ENCODE measurements around the gene TMEM182.
A peak's percentile ranks its signal among the peaks of the same experiment; 100 is the strongest.

The TMEM182 gene

GRCh38 chr2:102837626-102838198, 75.9 kb downstream of the TMEM182 start:
- no peak for TF ChIP-seq BHLHE40 (IDR thresholded peaks at IDR 0.05; ENCODE audit: borderline replicate concordance)
- no peak for TF ChIP-seq SUZ12 (IDR thresholded peaks at IDR 0.05)
- TF ChIP-seq HDGF (IDR thresholded peaks at IDR 0.05; ENCODE audit: borderline replicate concordance): no peak
- no peak for TF ChIP-seq ZNF384 (IDR thresholded peaks at IDR 0.05)
- no peak for TF ChIP-seq TARDBP (IDR thresholded peaks at IDR 0.05)
- CTCF ChIA-PET: interaction anchor here (0.6 kb wide), 1 partner anchor 296 kb away, joined by 3 read pairs; no protein-coding TSS in a partner anchor
- POLR2A ChIA-PET: no interaction called here
- DNase-seq (ENCODE audit: extremely low spot score): no peak

DNA sequence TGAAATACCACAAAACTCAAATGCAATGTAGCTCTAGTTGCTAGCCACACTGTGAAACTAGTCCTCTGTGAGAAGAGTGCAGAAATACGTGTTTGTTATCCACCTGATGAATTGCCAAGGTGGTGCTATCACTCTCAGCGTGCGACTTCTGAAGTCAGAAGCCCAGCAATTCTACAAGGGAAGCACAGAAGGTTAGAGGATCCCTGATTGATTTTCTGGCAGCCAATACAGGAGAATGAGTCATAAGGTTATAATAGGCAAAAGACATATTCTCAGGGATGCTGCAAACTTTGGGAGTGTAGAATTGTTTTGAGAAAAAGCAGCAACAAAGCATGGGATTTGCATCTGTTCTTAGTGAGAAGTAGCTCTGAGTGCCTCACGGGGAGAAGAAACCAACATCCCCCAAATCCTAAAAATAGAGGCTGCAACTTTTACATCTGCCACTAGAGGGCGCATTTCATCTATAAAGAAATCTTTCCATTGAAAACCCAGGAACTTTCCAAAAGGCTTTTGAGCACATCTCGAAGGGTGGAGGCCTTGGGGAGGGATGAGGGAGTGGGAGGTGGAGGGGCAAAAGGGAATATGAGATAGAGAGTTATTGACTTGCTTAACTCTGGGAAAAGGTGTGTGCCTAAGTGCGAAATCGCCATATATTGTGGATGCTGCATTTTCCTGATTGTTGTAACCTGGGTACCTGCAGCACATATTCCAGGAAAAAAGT, 78.0 kb downstream of the TMEM182 start:
- CTCF ChIA-PET: interaction anchor here (0.6 to 4.0 kb wide), 7 partner anchors 8 to 1861 kb away, joined by 3 to 29 read pairs (median 3); no protein-coding TSS in a partner anchor
- POLR2A ChIA-PET: no interaction called here
- peak; percentile 36 for DNase-seq (ENCODE audit: extremely low spot score)

GRCh38 chr2:102841107-102841840, 79.4 kb downstream of the TMEM182 start:
- CTCF ChIA-PET: interaction anchor here (0.6 to 4.0 kb wide), 9 partner anchors 9 to 441 kb away, joined by 3 to 29 read pairs (median 3); no protein-coding TSS in a partner anchor
- TF ChIP-seq ARNT (IDR thresholded peaks at IDR 0.05): no peak
- TF ChIP-seq L3MBTL2 (conservative IDR thresholded peaks at IDR 0.05): no peak
- no peak for TF ChIP-seq PKNOX1 (IDR thresholded peaks at IDR 0.05)
- no peak for TF ChIP-seq FOXK2 (IDR thresholded peaks at IDR 0.05)
- TF ChIP-seq SUZ12 (IDR thresholded peaks at IDR 0.05): no peak
- no peak for TF ChIP-seq TARDBP (IDR thresholded peaks at IDR 0.05)
- no peak for TF ChIP-seq BHLHE40 (IDR thresholded peaks at IDR 0.05; ENCODE audit: borderline replicate concordance)
- TF ChIP-seq FOXA1 (IDR thresholded peaks at IDR 0.05): no peak
- TF ChIP-seq SP1 (IDR thresholded peaks at IDR 0.05): no peak
- TF ChIP-seq LEF1 (IDR thresholded peaks at IDR 0.05; ENCODE audit: borderline replicate concordance): no peak
- no peak for TF ChIP-seq CTBP1 (IDR thresholded peaks at IDR 0.05; ENCODE audit: borderline replicate concordance)
- no peak for TF ChIP-seq ZNF384 (IDR thresholded peaks at IDR 0.05)
- TF ChIP-seq NFRKB (IDR thresholded peaks at IDR 0.05): no peak
- no peak for TF ChIP-seq FOXM1 (IDR thresholded peaks at IDR 0.05; ENCODE audit: borderline replicate concordance)
- TF ChIP-seq HDGF (IDR thresholded peaks at IDR 0.05; ENCODE audit: borderline replicate concordance): no peak
- POLR2A ChIA-PET: no interaction called here
- DNase-seq (ENCODE audit: extremely low spot score): peak; percentile 66

More for the DNA sequence above, 78.0 kb downstream of the TMEM182 start:
- TF ChIP-seq PKNOX1 (IDR thresholded peaks at IDR 0.05) (no peak), ZNF384 (IDR thresholded peaks at IDR 0.05) (no peak), FOXA1 (IDR thresholded peaks at IDR 0.05) (no peak), HDGF (IDR thresholded peaks at IDR 0.05; ENCODE audit: borderline replicate concordance) (no peak), SUZ12 (IDR thresholded peaks at IDR 0.05) (no peak), TARDBP (IDR thresholded peaks at IDR 0.05) (no peak), CTBP1 (IDR thresholded peaks at IDR 0.05; ENCODE audit: borderline replicate concordance) (no peak), NFRKB (IDR thresholded peaks at IDR 0.05) (no peak), FOXK2 (IDR thresholded peaks at IDR 0.05) (no peak), BHLHE40 (IDR thresholded peaks at IDR 0.05; ENCODE audit: borderline replicate concordance) (no peak), ARNT (IDR thresholded peaks at IDR 0.05) (no peak), ELF4 (IDR thresholded peaks at IDR 0.05) (no peak)

- no peak for DNase-seq (ENCODE audit: extremely low spot score)
- ChIA-PET CTCF (interaction anchor here (0.9 kb wide), 1 partner anchor 28 kb away, joined by 4 read pairs; no protein-coding TSS in a partner anchor), POLR2A (no interaction called here)
- peak; percentile 80 for TF ChIP-seq PKNOX1 (IDR thresholded peaks at IDR 0.05)
- TF ChIP-seq ZNF384 (IDR thresholded peaks at IDR 0.05): no peak
- TF ChIP-seq LEF1 (IDR thresholded peaks at IDR 0.05; ENCODE audit: borderline replicate concordance): no peak
- TF ChIP-seq ARNT (IDR thresholded peaks at IDR 0.05): no peak
- TF ChIP-seq NFRKB (IDR thresholded peaks at IDR 0.05): no peak
Measured at GRCh38 chr2:102843764-102844443, 82.1 kb downstream of the TMEM182 start.

DNA sequence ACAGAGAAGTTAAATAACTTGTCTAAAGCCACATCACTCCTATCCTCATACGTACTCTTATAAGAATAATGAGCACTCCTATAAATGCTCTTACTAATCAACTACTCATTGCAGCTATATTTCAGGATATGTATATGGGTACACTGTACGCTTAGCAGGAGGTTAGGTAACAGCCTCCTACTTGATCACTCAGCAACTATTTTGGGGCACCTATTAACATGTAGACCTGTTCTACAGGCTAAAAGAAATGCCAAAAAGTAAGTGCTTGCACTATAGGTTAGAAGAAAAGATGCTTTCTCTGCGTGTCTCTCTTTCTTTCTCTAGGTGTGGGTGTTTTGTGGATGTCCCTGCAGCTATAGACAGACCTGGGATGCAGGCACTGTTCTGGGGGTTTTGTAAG, 83.1 kb downstream of the TMEM182 start:
- ChIA-PET POLR2A (no interaction called here), CTCF (no interaction called here)
- DNase-seq (ENCODE audit: extremely low spot score): no peak

More for the DNA sequence above, 83.1 kb downstream of the TMEM182 start:
- TF ChIP-seq L3MBTL2 (conservative IDR thresholded peaks at IDR 0.05) (no peak), FOXM1 (IDR thresholded peaks at IDR 0.05; ENCODE audit: borderline replicate concordance) (no peak), CTBP1 (IDR thresholded peaks at IDR 0.05; ENCODE audit: borderline replicate concordance) (no peak), ZNF384 (IDR thresholded peaks at IDR 0.05) (no peak), TARDBP (IDR thresholded peaks at IDR 0.05) (no peak), SUZ12 (IDR thresholded peaks at IDR 0.05) (no peak), SP1 (IDR thresholded peaks at IDR 0.05) (no peak)
